IMR-90 (cell line): ENCODE measurements around the gene COL23A1. TPM values are rescaled to one million over a fixed set of nuclear protein-coding genes. Genes with fewer than 3 reads are reported as not detected.

Experiments used
- ATAC-seq: fragments of 200-7000 bp; cut with Tn5 transposase; 2 replicates; pipeline ENCODE4 v1.9.1; 2020; ENCODE audit warnings: low read depth, mild to moderate bottlenecking, moderate library complexity
- BruUV-seq: library from RNA; stranded (reverse); fragments of 400-500 nt; replicated peaks from 2 replicates; lab custom pipeline; 2021; lab: Mats Ljungman, UMichigan
- CTCF ChIA-PET: fragments of 300-600 bp; formaldehyde crosslinking; extraction: SDS; loops from one replicate; lab custom pipeline; 2021; ENCODE audit warnings: antibody characterized with exemption; lab: Yijun Ruan, JAX
- POLR2A ChIA-PET: fragments of 300-600 bp; sonication (Branson Sonifier 250); formaldehyde crosslinking; loops from one replicate; lab custom pipeline; 2022; ENCODE audit warnings: antibody characterized with exemption; ENCODE audit not compliant: unreplicated experiment; lab: Charles Lee
- DNase-seq: peaks from one replicate; pipeline ENCODE4 v3.0.0; 2013
- H2AFZ ChIP-seq: replicated peaks from 2 replicates; pipeline ENCODE3; 2013; ENCODE audit warnings: low read length, mild to moderate bottlenecking; ENCODE audit not compliant: poor library complexity
- H2AK5ac ChIP-seq: 2 replicates; pipeline ENCODE4 v1.6.1; 2013; ENCODE audit warnings: low read depth, low read length, inconsistent platforms
- H2AK9ac ChIP-seq: replicated peaks from 2 replicates; pipeline ENCODE3; 2013; ENCODE audit warnings: mild to moderate bottlenecking, low read depth, low read length, moderate library complexity; ENCODE audit not compliant: poor library complexity
- H2BK120ac ChIP-seq: 2 replicates; pipeline ENCODE4 v1.6.1; 2013; ENCODE audit warnings: low read depth, low read length, inconsistent platforms
- H2BK15ac ChIP-seq: 3 replicates; pipeline ENCODE4 v1.6.1; 2013; ENCODE audit warnings: low read depth, low read length, inconsistent platforms
- H2BK20ac ChIP-seq: 2 replicates; pipeline ENCODE4 v1.6.1; 2013; ENCODE audit warnings: low read depth, mild to moderate bottlenecking, inconsistent platforms, low read length, moderate library complexity
- H2BK5ac ChIP-seq: 2 replicates; pipeline ENCODE4 v1.6.1; 2013; ENCODE audit warnings: mild to moderate bottlenecking, low read depth, low read length, inconsistent platforms; ENCODE audit not compliant: poor library complexity, severe bottlenecking
- H3K14ac ChIP-seq: replicated peaks from 2 replicates; pipeline ENCODE4 v1.6.1; 2013; ENCODE audit warnings: low read depth, low read length, inconsistent platforms
- H3K18ac ChIP-seq: 2 replicates; pipeline ENCODE4 v1.6.1; 2013; ENCODE audit warnings: low read depth, low read length, control low read depth
- H3K23ac ChIP-seq: 2 replicates; pipeline ENCODE4 v1.6.1; 2013; ENCODE audit warnings: low read depth, low read length, inconsistent platforms
- H3K27ac ChIP-seq: 2 replicates; pipeline ENCODE4 v1.5.1; 2013; ENCODE audit warnings: mild to moderate bottlenecking, control low read depth, low read length; ENCODE audit not compliant: insufficient read depth
- H3K27me3 ChIP-seq: 2 replicates; pipeline ENCODE4 v1.6.1; 2013; ENCODE audit warnings: low read length; ENCODE audit not compliant: control insufficient read depth, insufficient read depth
- H3K36me3 ChIP-seq: 2 replicates; pipeline ENCODE4 v1.6.1; 2013; ENCODE audit warnings: low read length, mixed read lengths; ENCODE audit not compliant: control insufficient read depth, insufficient read depth
- H3K4ac ChIP-seq: 2 replicates; pipeline ENCODE4 v1.6.1; 2013; ENCODE audit warnings: low read depth, low read length, inconsistent platforms
- H3K4me1 ChIP-seq: 2 replicates; pipeline ENCODE4 v1.6.1; 2013; ENCODE audit warnings: low read length, mixed read lengths; ENCODE audit not compliant: control insufficient read depth, insufficient read depth
- H3K4me2 ChIP-seq: 2 replicates; pipeline ENCODE4 v1.6.1; 2013; ENCODE audit warnings: low read depth, mild to moderate bottlenecking, control low read depth, low read length, moderate library complexity
- H3K4me3 ChIP-seq: 2 replicates; pipeline ENCODE4 v1.5.1; 2013; ENCODE audit warnings: low read depth, mild to moderate bottlenecking, control low read depth, low read length, moderate library complexity; ENCODE audit not compliant: insufficient read depth
- H3K56ac ChIP-seq: 2 replicates; pipeline ENCODE4 v1.6.1; 2013; ENCODE audit warnings: low read length, inconsistent platforms; ENCODE audit not compliant: insufficient read depth; ENCODE audit errors: extremely low read depth
- H3K79me1 ChIP-seq, 2 experiments: 2 replicates each; pipeline ENCODE4 v1.6.1; 2013; ENCODE audit warnings: low read length in 2 of 2, inconsistent platforms in 1 of 2, low read depth in 1 of 2
- H3K9ac ChIP-seq: 2 replicates; pipeline ENCODE4 v1.6.1; 2013; ENCODE audit warnings: low read depth, low read length, control low read depth
- H3K9me1 ChIP-seq: 2 replicates; pipeline ENCODE4 v1.6.1; 2013; ENCODE audit warnings: low read length, inconsistent platforms; ENCODE audit not compliant: insufficient read depth
- H3K9me3 ChIP-seq: 2 replicates; pipeline ENCODE4 v1.6.1; 2013; ENCODE audit warnings: low read length; ENCODE audit not compliant: control insufficient read depth, insufficient read depth
- H4K20me1 ChIP-seq: 2 replicates; pipeline ENCODE4 v1.6.1; 2013; ENCODE audit warnings: low read length, inconsistent platforms; ENCODE audit not compliant: insufficient read depth
- H4K5ac ChIP-seq: 2 replicates; pipeline ENCODE4 v1.6.1; 2013; ENCODE audit warnings: mild to moderate bottlenecking, low read depth, low read length, control low read depth
- H4K8ac ChIP-seq, 2 experiments: 2 replicates each; pipeline ENCODE4 v1.6.1; 2013; ENCODE audit warnings: low read depth in 2 of 2, low read length in 2 of 2, control low read depth in 1 of 2, inconsistent platforms in 1 of 2
- H4K91ac ChIP-seq: 2 replicates; pipeline ENCODE4 v1.6.1; 2013; ENCODE audit warnings: low read depth, low read length, inconsistent platforms; ENCODE audit not compliant: insufficient read depth
- BHLHE40 ChIP-seq: fragments of 150-350 bp; IDR thresholded peaks from 2 replicates; pipeline ENCODE4 v1.6.1; 2016; ENCODE audit warnings: mild to moderate bottlenecking, low read depth, low read length
- CEBPB ChIP-seq: IDR thresholded peaks from 2 replicates; pipeline ENCODE4 v1.6.1; 2012; ENCODE audit warnings: low read depth, low read length, improper control_type of control experiment
- CHD1 ChIP-seq: IDR thresholded peaks from 2 replicates; pipeline ENCODE4 v1.6.1; 2012; ENCODE audit warnings: low read depth, low read length, improper control_type of control experiment
- CTCF ChIP-seq: conservative IDR thresholded peaks from 2 replicates; pipeline ENCODE4 v1.5.1; 2012; ENCODE audit warnings: mild to moderate bottlenecking, low read depth, low read length, improper control_type of control experiment
- MAFK ChIP-seq: IDR thresholded peaks from 2 replicates; pipeline ENCODE4 v1.6.1; 2012; ENCODE audit warnings: low read depth, low read length, improper control_type of control experiment
- MAZ ChIP-seq: IDR thresholded peaks from 2 replicates; pipeline ENCODE4 v1.6.1; 2012; ENCODE audit warnings: low read depth, mild to moderate bottlenecking, low read length, improper control_type of control experiment, moderate library complexity, borderline replicate concordance
- MXI1 ChIP-seq: IDR thresholded peaks from 2 replicates; pipeline ENCODE4 v1.6.1; 2012; ENCODE audit warnings: low read depth, mild to moderate bottlenecking, low read length, moderate library complexity, borderline replicate concordance
- NFE2L2 ChIP-seq: fragments of 150-350 bp; IDR thresholded peaks from 2 replicates; pipeline ENCODE4 v1.6.1; 2016; ENCODE audit warnings: low read depth, mild to moderate bottlenecking, low read length
- POLR2A ChIP-seq: IDR thresholded peaks from 2 replicates; pipeline ENCODE4 v1.6.1; 2012; ENCODE audit warnings: mild to moderate bottlenecking, low read depth, low read length
- RCOR1 ChIP-seq: IDR thresholded peaks from 2 replicates; pipeline ENCODE4 v1.6.1; 2012; ENCODE audit warnings: mild to moderate bottlenecking, low read length, improper control_type of control experiment; ENCODE audit not compliant: insufficient replicate concordance
- RFX5 ChIP-seq: IDR thresholded peaks from 2 replicates; pipeline ENCODE4 v1.8.0; 2012; ENCODE audit warnings: low read depth, mild to moderate bottlenecking, low read length, moderate library complexity
- USF2 ChIP-seq: fragments of 150-350 bp; IDR thresholded peaks from 2 replicates; pipeline ENCODE4 v1.6.1; 2017; ENCODE audit warnings: mild to moderate bottlenecking, antibody characterized with exemption, low read length, low read depth
- WGBS, 2 experiments: methylation state at CpG; one replicate each; pipeline versions ENCODE4 v1.1.5 to v1.1.7; 2013; ENCODE audit warnings: missing lambda C conversion rate in 2 of 2; ENCODE audit not compliant: insufficient read length in 1 of 2; ENCODE audit errors: extremely low coverage in 2 of 2; 5-methylcytosine and 5-hydroxymethylcytosine counted together
- dilution Hi-C: fragments of 300-500 bp; cut with HindIII; formaldehyde crosslinking; loops from one replicate; pipeline ENCODE4 v1.14.3; 2018; ENCODE audit warnings: low sequenced_read_pairs; ENCODE audit not compliant: unreplicated experiment
- in situ Hi-C: fragments of 300-500 bp; cut with MboI; formaldehyde crosslinking; loops from 3 replicates; pipeline ENCODE4 v1.14.3; 2019; ENCODE audit warnings: low sequenced_read_pairs, inconsistent platforms, mixed read lengths
- intact Hi-C: fragments of 100-400 bp; cut with micrococcal nuclease; formaldehyde crosslinking; loops from 2 replicates; pipeline ENCODE4 v1.10.0; 2022
- polyA plus RNA-seq, 3 experiments: library from polyadenylated mRNA; depleted of rRNA; stranded (reverse); fragments of >200 nt; gene quantifications; 2 replicates each; pipeline ENCODE4 v1.2.3, GENCODE V29; 2012; ENCODE audit warnings: low replicate concordance in 1 of 3
- total RNA-seq: library from RNA; depleted of rRNA; stranded (reverse); fragments of >200 nt; gene quantifications from 2 replicates; pipeline ENCODE4 v1.2.3, GENCODE V29; 2012

COL23A1 gene
- total and polyA plus RNA-seq, 2 of the 4 experiments (the other 2 are of a cell fraction): not detected

GRCh38 chr5:178293400-178293799 lies 296.8 kb downstream of the COL23A1 start:
- POLR2A ChIA-PET: no interaction called here
- CTCF ChIA-PET: no interaction called here
- H3K4ac ChIP-seq: no peak overlapping the region
- H4K20me1 ChIP-seq: no peaks in the 10 kb centered on the region
- H2BK20ac ChIP-seq: no peak overlapping the region
- no peak overlapping the region for H4K91ac ChIP-seq
- no peak overlapping the region for H4K8ac ChIP-seq
- no peaks in the 10 kb centered on the region; the same call in 1 of the 2 replicates for H3K27me3 ChIP-seq
- TF ChIP-seq POLR2A (no peak), RCOR1 (no peak), NFE2L2 (no peak), MAZ (no peak), BHLHE40 (no peak), CEBPB (no peak), CTCF (no peak), USF2 (no peak), CHD1 (no peak), MAFK (no peak), RFX5 (no peak), MXI1 (no peak)
- H2BK5ac ChIP-seq: no peak overlapping the region
- H3K4me1 ChIP-seq: no peaks in the 10 kb centered on the region
- no peak overlapping the region for H4K5ac ChIP-seq
- no peak overlapping the region for H3K23ac ChIP-seq
- no peak overlapping the region for H3K27ac ChIP-seq
- H3K4me3 ChIP-seq: no peak overlapping the region
- H3K4me2 ChIP-seq: no peak overlapping the region
- BruUV-seq: no TSS peak
- no peaks in the 10 kb centered on the region for H3K36me3 ChIP-seq
- no peak for DNase-seq
- H3K9me3 ChIP-seq: peaks cover 11% of the 10 kb centered on the region
- no peaks in the 10 kb centered on the region for H3K9me1 ChIP-seq
- dilution Hi-C loops (no loop called here), in situ Hi-C loops (loop anchor here (25.0 kb wide), 1 partner anchor 1194 kb away; no protein-coding TSS in a partner anchor), intact Hi-C loops (no loop called here)
- H2AK5ac ChIP-seq: no peak overlapping the region
- H3K14ac ChIP-seq: no peak overlapping the region
- H2BK120ac ChIP-seq: no peak overlapping the region
- no peak overlapping the region for H2AK9ac ChIP-seq
- H3K79me1 ChIP-seq: no peaks in the 10 kb centered on the region
- H3K56ac ChIP-seq: no peak overlapping the region
- H3K9ac ChIP-seq: no peak overlapping the region
- H2AFZ ChIP-seq: no peak overlapping the region
- no peak overlapping the region for H3K18ac ChIP-seq
- no peak for ATAC-seq
- H2BK15ac ChIP-seq: no peak overlapping the region
- WGBS, 2 experiments: 43% methylated on average over 5 of the region's 6 CpGs; no CpG with 5 or more reads in 1 of the 2 experiments
